ENCODE data around the gene EXOSC9.

GRCh38 chr4:121860121-121860520, 59.0 kb downstream of the EXOSC9 start:
- TF ChIP-seq CTCF (conservative IDR thresholded peaks at IDR 0.05; ENCODE audit: low read depth, low read length) (no peak), EZH2 (IDR thresholded peaks at IDR 0.05; ENCODE audit: borderline replicate concordance, low read depth, low read length, poor library complexity, severe bottlenecking) (no peak)
